NOMO-1 treated with DMSO at 0.1 percent for 48 hours (cell line): ENCODE data around the gene CBLB.

Source experiments
- DNase-seq: peaks from one replicate; lab custom pipeline; 2025; ENCODE audit not compliant: unreplicated experiment; lab: John Stamatoyannopoulos, UW

The CBLB gene

DNA sequence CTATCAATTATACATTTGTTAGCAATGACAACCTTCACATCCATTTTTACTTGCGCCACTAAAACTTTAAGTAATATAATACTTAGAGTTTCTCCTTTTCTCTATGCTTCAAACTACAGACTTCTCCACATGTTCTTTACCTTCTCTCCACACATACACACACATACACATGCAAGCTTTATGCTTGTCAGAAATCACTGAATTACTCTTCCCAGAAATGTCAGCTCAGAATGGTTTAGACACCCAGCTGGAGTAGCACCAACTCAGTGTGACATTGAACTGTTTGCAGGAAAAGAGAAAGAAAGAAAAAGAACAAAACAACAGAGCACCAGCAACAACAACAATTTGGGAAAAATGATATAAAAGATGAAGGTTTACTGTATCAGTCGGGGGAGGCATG is 20.9 kb downstream of the CBLB start:
- DNase-seq: no peak

DNA sequence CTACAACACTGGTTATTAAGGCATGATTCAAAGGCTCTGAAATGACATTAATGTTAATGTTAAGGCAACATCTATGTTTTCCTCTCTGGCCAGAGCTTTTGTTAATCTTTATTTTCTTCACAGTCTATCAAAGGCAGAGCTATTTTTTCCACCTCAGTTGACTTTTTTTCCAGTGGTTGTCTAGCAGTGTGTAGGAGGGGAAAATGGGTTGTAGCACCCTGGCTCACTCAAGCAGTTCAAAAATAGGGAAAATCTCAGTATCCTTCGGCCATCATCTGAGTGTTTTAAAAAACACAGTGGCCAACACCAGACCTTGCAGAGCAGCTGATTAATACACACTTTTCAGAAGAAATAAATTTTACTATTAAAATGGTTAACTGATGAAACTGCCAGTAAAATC is 21.4 kb downstream of the CBLB start:
- DNase-seq: no peak

DNA sequence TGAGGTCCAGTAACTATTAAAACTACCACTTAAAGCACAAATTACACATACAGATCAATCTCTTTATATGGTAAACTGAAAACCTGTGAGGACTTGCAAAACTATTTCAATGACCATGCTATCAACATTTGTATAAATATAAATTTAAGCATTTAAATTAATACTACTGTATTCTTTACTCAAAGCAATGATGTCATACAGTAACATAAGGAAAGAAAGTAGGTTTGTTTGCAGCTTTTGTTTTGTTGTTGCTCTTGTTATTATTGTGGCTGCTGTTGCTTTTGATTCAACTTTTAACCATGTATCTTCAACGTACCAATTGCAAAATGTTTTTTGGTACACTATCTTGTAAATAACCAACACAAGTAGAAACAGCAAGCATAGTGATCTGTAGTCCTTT is 22.0 kb downstream of the CBLB start:
- no peak for DNase-seq

DNA sequence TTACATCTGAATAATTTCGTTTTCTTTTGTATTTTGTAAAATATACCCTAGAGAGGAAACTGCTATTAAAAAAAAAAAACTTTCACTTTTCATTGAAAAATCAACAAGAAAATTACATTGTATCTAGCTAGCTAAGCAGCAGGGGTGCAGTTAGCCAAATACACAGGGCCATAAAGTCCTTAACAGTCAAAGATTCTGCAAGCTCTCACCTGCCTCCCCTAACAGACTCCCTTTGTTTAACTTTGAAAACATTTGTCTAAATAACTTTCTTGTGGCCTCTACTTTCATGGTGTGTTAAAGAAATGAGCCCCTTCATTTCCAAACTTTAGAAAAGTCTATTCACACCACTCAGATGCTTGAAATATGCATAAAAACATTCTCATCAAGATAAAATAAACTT is 23.3 kb downstream of the CBLB start:
- no peak for DNase-seq

DNA sequence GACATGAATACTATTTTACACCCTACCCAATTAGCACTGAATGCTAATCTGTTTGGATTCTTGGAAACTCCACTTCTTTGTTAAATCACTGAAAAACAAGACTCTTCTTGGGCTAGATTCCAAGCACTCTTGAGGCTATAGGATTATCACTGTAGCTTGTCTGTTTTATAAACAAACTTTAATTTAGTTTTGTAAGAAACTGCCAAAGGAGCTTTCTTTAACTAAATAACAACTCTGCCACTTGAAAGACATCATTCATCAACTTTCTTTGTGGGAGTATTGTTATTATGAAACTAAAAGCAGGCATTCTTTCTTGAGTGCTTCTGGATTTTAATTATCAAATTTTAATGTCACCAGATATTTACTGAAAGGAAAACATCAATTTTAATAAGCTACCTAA is 24.1 kb downstream of the CBLB start:
- DNase-seq: no peak

DNA sequence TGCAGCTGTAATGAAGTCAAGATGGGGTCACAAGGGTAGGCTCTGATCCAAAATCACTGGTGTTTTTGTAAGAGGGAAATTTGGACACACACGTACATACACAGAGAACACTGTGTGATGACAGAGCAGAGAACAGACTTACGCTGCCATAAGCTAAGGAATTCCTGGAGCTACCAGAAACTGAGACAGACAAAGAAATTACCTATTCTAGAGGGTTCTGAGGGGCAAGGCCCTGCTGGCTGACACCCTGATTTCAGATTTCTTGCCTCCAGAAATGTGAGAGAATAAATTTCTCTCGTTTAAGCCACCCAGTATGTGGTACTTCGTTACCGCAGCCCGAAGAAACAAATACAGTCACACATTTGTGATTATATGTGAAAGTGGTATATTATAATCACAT is 24.8 kb downstream of the CBLB start:
- no peak for DNase-seq

DNA sequence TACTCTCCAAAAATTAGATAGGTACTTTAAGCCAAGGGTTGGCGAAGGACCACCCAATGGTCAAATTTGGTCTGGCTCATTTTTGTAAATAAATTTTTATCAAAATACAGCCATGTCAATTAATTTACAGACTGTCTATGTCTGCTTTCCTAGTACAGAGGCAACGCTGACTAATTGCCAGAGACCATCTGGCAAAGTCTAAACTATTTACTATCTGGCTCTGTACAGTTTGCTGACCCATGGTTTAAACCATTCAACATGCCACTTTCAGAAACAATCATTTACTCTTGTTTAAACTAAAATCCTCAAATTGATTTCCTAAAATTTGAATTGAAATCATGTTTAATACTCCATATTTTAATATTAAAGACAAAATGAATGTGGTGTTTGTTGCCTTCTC is 25.9 kb downstream of the CBLB start:
- no peak for DNase-seq

DNA sequence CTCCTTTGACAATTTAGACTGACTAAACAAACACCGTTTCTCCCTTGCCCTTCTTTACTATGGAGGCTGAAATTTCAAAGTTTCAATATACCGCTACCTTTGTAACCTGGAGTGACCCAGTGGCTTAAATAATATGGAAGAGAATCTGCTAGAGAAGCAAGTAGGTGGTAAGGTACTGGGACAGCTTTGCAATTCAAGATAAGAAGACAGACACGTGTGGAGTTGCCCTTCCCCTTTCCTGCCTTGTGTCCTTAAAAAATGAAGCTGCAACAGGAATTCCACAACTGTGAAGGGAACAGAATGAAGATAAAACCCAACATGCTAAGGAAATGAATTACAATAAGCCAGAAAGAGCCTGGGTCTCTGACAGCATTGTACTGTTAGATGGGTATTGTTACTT is 26.4 kb downstream of the CBLB start:
- no peak for DNase-seq

DNA sequence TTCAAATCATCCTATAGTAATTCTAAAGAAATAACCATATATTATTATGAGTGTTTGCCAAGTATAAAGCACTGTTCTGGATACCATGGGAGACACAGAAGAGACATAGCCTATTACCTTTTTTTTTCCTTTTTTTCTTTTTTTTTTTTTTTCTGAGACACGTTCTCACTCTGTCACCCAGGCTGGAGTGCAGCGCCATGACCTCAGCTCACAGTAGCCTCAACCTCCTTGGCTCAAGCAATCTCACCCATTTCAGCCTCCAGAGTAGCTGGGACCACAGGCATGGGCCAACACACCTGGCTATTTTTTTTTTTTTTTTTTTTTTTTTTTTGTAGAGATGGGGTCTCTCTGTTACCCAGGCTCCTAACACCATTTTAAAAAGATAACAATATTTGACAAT is 30.9 kb downstream of the CBLB start:
- DNase-seq: no peak

DNA sequence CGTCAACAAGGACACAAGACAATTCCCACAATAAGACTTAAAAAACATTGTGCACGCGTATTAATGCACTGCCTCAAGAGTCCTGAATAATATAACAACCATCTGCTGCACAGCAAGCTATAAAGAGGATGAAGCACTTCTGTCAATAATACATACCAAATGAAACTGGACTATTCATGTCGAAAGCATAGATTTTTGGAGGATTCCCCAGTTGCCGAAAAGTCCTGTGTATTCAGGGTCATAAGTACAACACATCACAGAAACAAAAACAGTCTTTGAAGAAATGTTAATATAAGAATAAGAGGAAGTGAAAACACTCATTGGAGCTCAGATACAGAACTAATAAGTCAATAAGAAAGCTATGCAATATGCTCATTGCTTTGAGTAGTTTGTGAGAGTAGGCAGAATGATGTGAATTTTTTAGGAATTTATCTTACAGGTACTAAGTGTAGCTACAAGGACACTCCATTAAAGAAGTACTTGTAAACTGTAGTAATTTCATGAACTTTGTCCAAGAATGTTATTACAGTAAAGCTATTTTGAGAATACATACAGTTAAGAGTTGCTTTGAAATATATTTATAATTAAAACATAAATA is 31.6 kb downstream of the CBLB start:
- peak; percentile 44 for DNase-seq

DNA sequence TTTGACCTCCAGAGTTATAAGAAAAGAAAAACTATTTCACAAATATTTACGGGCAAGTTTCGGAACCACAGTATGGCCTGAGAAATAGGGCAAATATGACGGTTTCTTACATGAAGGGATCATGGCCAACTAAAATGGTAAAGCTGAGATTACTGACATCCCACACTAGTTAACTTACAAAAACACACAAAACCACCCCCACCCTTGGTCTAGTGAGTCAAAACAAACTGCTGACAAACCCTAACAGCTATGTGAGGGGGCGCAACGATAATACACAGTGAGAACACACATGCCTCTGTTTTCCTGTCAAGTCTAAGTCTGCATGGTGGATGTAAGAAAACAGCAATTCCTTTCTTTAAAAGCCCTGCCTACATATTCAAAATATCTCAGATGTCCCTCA is 32.3 kb downstream of the CBLB start:
- no peak for DNase-seq

DNA sequence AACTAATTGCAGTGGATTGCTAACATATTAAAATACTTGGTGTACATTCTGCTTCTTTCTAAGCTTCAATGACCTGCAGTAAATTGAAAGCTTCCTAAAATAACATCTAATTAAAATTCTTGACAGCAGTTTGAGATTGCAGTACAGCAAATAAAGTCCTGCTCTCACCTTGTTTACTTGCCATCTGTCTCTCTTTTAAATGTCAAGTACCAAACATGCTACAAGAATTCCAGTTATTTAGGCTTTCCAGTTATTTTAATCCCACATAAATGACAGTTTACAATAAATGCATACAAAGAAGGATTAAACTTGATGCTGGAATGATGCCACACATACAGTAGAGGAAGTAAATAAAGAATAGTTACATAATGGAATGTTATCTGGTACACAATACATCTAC is 33.2 kb downstream of the CBLB start:
- no peak for DNase-seq

DNA sequence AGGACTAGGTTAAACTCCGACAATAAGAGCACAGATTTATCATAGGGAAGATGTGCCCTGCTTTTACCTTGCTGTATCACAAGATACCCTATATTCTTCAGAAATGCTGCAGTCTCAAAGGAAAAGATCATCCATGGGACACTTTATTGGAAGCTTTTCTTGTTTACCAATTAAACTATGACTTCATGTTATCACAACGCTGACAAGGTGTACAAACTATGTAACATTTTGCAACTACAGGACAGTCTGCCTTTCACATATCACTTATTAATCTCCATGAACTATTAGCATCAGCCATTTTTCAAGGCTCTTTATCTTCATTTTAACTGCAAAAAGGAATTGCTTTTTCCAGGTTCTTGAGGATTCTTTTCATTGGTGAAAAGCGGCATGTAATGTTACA is 34.0 kb downstream of the CBLB start:
- no peak for DNase-seq

DNA sequence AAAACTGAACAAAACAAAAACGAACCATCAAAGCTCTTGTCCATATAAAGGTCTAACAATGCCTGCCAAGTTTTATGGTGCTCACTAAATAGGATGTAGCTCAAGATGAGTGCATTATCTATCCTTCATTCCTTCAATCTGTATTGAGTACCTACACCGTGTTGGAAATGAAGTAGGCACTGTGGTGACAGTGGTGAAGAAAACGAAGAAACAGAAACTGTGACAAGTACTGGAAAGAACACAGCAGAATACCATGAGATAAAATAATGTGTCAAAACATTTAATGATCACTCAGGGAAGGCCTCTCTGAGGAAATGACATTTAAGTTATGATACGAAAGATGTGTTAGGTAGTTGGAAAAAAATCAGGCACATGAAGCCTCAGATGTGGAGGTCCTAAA is 36.2 kb downstream of the CBLB start:
- no peak for DNase-seq

DNA sequence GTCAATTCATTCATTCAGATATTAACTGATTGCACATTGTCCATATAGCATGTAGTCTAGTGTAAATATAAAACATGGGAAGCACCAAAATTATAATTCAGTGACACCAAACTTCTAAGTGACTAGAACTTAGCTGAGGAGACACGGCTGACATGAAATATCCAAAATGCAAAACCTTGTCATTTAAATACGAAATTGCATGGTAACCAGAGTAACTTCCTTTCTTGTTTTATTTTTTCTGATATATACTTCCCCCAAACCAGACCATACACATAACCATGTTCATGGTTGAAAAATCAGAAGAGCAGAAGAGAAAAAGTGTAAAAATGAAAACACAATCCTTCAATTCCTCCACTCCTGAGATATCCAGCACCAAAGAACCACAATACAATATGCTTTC is 38.0 kb downstream of the CBLB start:
- no peak for DNase-seq

DNA sequence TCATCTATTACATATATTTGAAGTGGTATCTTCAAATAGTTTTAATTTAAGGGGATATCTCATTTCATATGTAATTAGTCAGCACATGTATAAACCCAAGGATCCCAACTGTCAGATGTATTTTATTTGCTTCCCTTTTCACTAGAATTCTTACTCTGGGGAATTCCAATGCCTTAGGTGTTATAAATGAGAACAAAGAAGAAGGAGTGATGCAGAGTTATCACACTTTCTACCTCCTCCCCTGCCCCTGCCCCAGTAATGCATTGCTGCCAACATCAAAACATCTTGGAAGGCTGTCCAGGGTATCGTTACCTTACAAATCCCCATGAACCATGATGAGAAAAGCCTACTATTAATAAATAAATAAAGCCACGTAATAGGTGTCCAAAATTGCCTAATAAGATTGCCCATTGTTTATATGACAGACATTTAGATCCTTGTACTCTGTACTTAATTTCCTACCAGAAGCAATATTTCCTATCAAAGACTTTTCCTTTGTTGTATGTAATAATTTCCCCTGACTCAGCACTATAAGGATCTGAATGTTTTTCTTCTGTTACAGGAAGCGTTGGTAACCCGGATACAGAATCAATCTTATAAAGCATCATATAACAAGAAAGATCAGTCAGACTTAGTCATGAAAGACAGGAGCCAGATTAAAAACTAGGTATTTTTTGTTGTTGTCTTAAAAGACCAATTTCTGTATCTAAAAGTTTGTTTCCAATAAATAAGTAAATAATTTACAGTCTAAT is 38.8 kb downstream of the CBLB start:
- DNase-seq: no peak

DNA sequence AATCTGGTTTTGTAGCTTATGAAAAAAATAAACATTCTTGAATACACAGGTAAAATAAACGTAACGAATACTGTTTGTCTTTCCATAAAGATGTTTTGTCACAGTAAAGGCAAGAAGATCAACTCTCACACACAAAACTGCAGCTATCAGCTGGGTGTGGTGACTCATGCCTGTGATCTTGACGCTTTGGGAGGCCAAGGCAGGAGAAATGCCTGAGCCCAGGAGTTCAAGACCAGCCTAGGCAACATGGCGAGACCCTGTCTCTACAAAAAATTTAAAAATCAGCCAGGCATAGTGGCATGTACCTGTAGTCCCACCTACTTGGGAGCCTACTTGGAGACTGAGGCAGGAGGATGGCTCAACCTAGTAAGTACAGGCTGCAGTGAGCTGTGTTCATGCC is 39.6 kb downstream of the CBLB start:
- DNase-seq: no peak

DNA sequence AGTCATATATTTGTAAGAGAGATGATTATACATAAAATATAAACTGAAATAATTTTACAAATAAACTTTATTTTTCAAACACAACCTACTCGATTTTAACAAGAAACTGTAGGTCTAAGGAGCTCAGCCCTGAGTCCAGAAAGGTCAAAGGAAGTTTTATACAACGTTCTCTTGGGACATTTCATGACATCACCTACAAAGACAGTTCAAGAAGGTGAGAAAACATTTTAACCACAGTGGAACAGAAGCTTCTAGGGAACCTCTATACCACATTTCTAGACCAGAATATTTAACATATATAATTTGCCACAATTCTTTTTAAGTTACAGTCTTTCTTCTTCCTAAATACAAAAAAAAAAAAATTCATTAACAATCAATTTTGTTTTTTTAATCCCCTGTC is 40.1 kb downstream of the CBLB start:
- no peak for DNase-seq

DNA sequence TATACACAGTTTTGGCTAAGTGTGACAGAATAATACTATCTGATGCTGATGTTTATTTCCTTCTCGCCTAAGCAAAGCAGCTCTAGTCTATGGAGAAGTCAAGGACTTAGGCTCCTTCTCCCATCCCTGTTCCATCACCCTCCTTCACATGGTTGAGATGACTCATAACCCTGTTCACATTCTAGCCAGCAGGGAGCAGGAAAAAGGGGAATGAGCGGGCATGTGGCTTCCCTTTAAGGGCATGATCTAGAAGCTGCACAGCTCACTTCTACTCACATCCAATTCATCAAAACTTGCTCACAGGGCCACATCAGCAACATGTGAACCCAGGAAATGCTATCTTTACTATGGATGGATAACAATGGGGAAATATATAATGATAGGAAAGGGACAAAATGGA is 40.9 kb downstream of the CBLB start:
- DNase-seq: no peak

DNA sequence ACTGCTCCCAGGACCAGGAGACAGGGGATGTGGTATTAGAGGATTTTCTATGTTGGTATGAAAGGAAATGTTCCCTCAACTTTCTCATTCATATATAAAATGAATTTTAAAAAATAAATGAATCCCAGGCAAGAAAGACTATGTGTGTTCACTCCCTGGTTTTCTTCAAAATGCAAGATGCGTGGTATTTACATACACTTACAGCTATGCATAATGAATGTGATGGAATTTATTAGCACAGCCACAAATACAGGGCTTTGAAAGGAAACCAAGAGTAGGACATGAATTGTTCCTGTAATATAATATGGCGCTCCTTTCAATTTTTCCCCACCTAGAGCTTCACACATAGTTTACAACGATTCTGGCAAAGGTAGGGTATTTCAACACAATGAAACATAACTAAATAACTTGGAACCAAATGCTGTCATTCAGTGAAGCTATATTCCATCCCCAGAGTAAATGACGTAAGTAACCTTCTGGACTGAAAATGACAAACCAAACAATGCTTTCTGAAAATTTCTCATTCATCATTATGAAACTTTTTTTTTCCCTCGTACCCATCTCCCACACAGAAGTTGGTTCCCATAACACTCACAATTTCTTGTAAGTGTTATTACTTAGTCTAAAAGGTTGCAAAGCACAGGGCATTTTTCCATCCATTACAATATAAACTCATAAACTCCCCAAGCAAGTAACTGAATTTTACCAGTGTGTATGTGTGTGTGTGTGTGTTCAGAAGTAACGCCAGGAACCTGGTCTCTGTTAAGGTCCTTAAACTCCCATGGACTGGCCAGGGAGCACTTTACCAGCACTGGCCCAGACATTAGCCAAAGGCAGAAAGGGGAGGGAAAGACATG is 41.8 kb downstream of the CBLB start:
- DNase-seq: no peak

DNA sequence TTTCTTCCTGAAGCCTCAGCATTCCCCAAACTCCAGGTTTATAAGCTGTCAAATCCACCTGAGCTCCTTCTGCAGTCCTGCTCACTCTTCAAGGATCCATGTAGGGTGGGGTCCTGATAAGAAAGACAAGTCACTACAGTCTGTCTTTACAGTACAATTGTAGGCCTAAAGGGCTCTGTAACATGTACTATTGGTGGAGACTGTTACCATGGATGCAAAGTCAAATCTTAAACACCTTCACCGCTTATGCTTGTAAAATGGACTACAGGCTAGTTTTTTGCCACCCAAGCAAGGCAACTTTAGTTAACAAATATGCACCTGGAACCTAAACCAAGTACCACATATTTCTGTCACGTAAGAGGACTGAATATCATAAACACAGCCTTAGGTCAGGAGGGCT is 44.7 kb downstream of the CBLB start:
- DNase-seq: no peak

DNA sequence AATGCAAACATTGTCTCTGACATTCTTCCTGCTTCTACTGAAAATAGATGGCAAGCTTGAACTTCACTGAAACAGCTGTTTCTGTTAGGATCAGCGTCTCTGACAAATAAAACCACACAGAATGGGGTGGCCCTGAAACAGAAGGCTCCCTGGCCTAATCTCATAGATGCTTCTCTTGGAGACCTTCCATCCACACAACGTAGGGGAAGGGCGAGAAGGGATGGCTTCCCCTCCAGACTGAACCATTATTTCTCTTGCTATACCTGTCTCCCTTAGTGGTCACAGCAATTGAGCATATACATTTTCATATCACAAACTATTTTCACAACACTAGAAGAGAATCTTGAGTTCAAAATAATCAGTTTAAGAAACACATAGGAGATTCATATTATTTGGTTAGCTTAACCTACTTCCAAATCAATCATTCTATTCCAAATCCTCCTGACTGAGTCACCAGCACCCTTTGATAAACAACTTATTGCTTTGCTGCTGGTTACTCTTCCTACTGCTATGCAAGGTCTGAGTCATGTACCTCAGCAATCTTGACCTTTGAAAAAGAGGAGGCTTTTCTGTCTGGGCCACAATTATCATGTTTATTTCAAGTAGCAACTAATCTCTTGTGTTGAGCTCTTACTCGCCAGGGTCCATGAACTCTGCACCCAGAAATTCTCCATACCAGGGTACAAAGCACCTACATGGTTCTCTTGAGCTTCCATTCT is 45.5 kb downstream of the CBLB start:
- DNase-seq: no peak
